CD4-positive, alpha-beta memory T cell (primary cell): Measurements from ENCODE around the gene ITGA6. TPM values are rescaled to one million over a fixed set of nuclear protein-coding genes. Genes with fewer than 3 reads are reported as not detected.

Experiments used
- CTCF ChIA-PET: fragments of 350-600 bp; sonication (Branson Sonifier 250); formaldehyde crosslinking; loops from one replicate; lab custom pipeline; 2021; ENCODE audit warnings: inconsistent platforms; ENCODE audit not compliant: partially characterized antibody; lab: Charles Lee
- POLR2A ChIA-PET: fragments of 350-600 bp; sonication (Branson Sonifier 250); formaldehyde crosslinking; loops from one replicate; lab custom pipeline; 2021; ENCODE audit not compliant: partially characterized antibody; lab: Charles Lee
- DNase-seq, 5 donors: peaks; one replicate each; pipeline versions ENCODE4 v3.0.0 to v3.0.0-alpha.2; 2020 to 2022; ENCODE audit warnings: mixed read lengths in 1 of 5
- H3K27ac ChIP-seq: one replicate; pipeline ENCODE4 v1.7.0; 2013; ENCODE audit warnings: low read depth, low read length
- H3K27me3 ChIP-seq: 2 replicates; pipeline ENCODE4 v1.7.0; 2013; ENCODE audit warnings: mild to moderate bottlenecking, low read length, moderate library complexity; ENCODE audit not compliant: insufficient read depth
- H3K36me3 ChIP-seq: 2 replicates; pipeline ENCODE4 v1.7.0; 2013; ENCODE audit warnings: mild to moderate bottlenecking, low read length, moderate library complexity; ENCODE audit not compliant: insufficient read depth
- H3K4me1 ChIP-seq: 2 replicates; pipeline ENCODE4 v1.7.0; 2013; ENCODE audit warnings: mild to moderate bottlenecking, low read length, moderate library complexity; ENCODE audit not compliant: insufficient read depth
- H3K4me3 ChIP-seq, 2 donors: one replicate each; pipeline ENCODE4 v1.7.0; 2013; ENCODE audit warnings: low read length in 2 of 2, mild to moderate bottlenecking in 1 of 2
- H3K9me3 ChIP-seq, 2 donors: one replicate each; pipeline ENCODE4 v1.7.0; 2013; ENCODE audit warnings: low read length in 2 of 2, control low read depth in 1 of 2; ENCODE audit not compliant: control insufficient read depth in 1 of 2
- H3K27ac Mint-ChIP-seq, 7 donors: one replicate each; pipeline ENCODE4 v1.8.0; 2020 to 2021; ENCODE audit warnings: mixed read lengths in 7 of 7, mild to moderate bottlenecking in 6 of 7, inconsistent platforms in 3 of 7, moderate library complexity in 3 of 7
- H3K27me3 Mint-ChIP-seq, 2 donors: one replicate each; pipeline ENCODE4 v1.8.0; 2020 to 2021; ENCODE audit warnings: mixed read lengths in 2 of 2
- H3K36me3 Mint-ChIP-seq, 2 donors: one replicate each; pipeline ENCODE4 v1.8.0; 2020 to 2021; ENCODE audit warnings: mixed read lengths in 2 of 2, inconsistent platforms in 1 of 2, mild to moderate bottlenecking in 1 of 2
- H3K4me1 Mint-ChIP-seq, 4 donors: one replicate each; pipeline ENCODE4 v1.8.0; 2020 to 2021; ENCODE audit warnings: mixed read lengths in 4 of 4, mild to moderate bottlenecking in 1 of 4
- H3K4me3 Mint-ChIP-seq, 8 donors: one replicate each; pipeline ENCODE4 v1.8.0; 2020 to 2021; ENCODE audit warnings: mixed read lengths in 8 of 8, mild to moderate bottlenecking in 7 of 8, moderate library complexity in 6 of 8, inconsistent platforms in 3 of 8
- H3K9me3 Mint-ChIP-seq, 8 donors: one replicate each; pipeline ENCODE4 v1.8.0; 2020 to 2021; ENCODE audit warnings: mixed read lengths in 8 of 8, mild to moderate bottlenecking in 5 of 8, inconsistent platforms in 3 of 8, moderate library complexity in 1 of 8
- intact Hi-C: fragments of 100-400 bp; cut with micrococcal nuclease; formaldehyde crosslinking; loops from one replicate; pipeline ENCODE4 v1.15.1; 2023
- polyA plus RNA-seq, 2 donors: library from polyadenylated mRNA; unstranded; fragments of 300-500 nt; fragmentation: Illumina TruSeq; gene quantifications; one replicate each; pipeline ENCODE4 v1.2.3, GENCODE V29; 2021
- total RNA-seq, 2 experiments: library from RNA; stranded (reverse); gene quantifications; one replicate each; pipeline ENCODE4 v1.2.3, GENCODE V29; 2021

ITGA6 gene
- total and polyA plus RNA-seq, 4 experiments from 2014 or later: 58.3 to 73.6 (median 66.5) TPM

DNA sequence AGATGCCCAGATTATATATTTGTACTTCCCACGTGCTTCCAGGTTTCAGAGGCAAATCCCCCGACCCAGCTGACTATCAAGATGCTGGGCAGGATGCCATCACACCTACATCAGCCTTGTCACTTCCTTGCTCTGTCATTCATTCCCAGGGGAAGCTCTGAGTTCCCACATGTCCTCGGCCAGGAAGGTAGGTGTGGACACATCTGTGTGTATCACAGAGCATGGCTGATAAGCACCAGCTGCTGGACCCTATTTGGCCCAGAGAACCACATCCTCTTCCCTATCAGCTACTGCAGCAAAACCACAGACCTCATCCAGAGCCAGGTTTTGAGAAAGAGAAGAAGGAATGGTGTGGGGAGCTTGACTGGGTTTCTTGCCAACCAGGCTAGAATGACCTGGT, 31.9 kb upstream of the ITGA6 start:
- H3K4me3 Mint-ChIP-seq: no peak overlapping the region
- H3K27me3 ChIP-seq: no peaks in the 10 kb centered on the region
- POLR2A ChIA-PET: interaction anchor here (1.0 kb wide), 1 partner anchor 32 kb away, joined by 5 read pairs; the partner anchor contains the start of gene ITGA6
- no peak overlapping the region for H3K27ac Mint-ChIP-seq
- H3K27ac ChIP-seq: no peak overlapping the region
- CTCF ChIA-PET: interaction anchor here (0.8 to 2.5 kb wide), 3 partner anchors 12 to 66 kb away, joined by 4 to 11 read pairs (median 5); no protein-coding TSS in a partner anchor
- H3K4me3 ChIP-seq: no peak overlapping the region
- intact Hi-C loops: no loop called here
- DNase-seq: no peak
- H3K36me3 ChIP-seq: no peaks in the 10 kb centered on the region
- no peaks in the 10 kb centered on the region for H3K9me3 ChIP-seq
- peaks cover 0 to 2% (median 0%) of the 10 kb centered on the region in 8 donors for H3K9me3 Mint-ChIP-seq
- no peaks in the 10 kb centered on the region for H3K36me3 Mint-ChIP-seq
- H3K27me3 Mint-ChIP-seq: peaks cover 0 to 1% of the 10 kb centered on the region in 2 donors
- H3K4me1 Mint-ChIP-seq: peaks cover 0 to 5% (median 1%) of the 10 kb centered on the region in 4 donors
- H3K4me1 ChIP-seq: no peaks in the 10 kb centered on the region

DNA sequence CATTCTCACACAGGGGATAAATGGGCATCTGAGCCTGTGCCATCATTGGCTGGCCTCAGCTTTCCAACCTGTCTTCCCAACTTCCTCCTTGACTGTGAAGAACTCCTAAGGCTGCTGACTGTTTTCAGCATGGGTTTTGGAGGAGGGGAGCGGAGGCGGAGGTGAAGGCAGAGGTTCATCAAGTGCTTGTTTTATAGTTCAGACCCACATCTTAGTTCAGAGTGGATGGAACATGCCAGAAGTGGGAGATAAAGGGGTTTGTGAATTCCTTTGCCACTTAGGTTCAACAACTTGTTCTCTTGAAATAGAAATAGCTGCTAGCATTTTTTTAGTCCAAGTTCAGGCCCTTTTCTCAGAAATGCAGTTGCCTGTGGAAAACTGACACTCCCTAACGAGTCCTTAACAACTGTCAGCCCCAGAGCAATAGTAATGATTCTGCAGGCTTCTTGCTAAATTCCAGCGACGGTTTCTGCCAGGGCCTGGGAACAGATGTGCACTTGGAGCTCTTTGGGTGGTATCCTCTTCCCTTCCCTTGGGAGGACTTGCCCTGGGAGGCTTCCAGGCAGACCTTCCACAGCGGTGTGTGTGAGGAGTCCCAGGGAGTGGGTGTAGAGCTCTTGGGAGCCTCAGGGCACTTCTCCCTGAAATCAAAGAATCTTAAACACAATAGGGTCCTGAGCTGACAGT, 30.1 kb upstream of the ITGA6 start:
- Histone ChIP-seq H3K9me3 (no peaks in the 10 kb centered on the region), H3K27me3 (no peaks in the 10 kb centered on the region), H3K4me1 (no peaks in the 10 kb centered on the region), H3K4me3 (no peak overlapping the region), H3K36me3 (no peaks in the 10 kb centered on the region), H3K27ac (no peak overlapping the region)
- Mint-ChIP-seq H3K27ac (no peak overlapping the region), H3K9me3 (peaks cover 0 to 2% (median 0%) of the 10 kb centered on the region in 8 donors), H3K36me3 (no peaks in the 10 kb centered on the region), H3K4me1 (peaks cover 0 to 5% (median 1%) of the 10 kb centered on the region in 4 donors), H3K4me3 (no peak overlapping the region), H3K27me3 (peaks cover 0 to 1% of the 10 kb centered on the region in 2 donors)
- no peak for DNase-seq
- POLR2A ChIA-PET: no interaction called here
- intact Hi-C loops: no loop called here
- CTCF ChIA-PET: interaction anchor here (1.1 to 2.5 kb wide), 3 partner anchors 10 to 64 kb away, joined by 3 to 11 read pairs (median 5); no protein-coding TSS in a partner anchor

DNA sequence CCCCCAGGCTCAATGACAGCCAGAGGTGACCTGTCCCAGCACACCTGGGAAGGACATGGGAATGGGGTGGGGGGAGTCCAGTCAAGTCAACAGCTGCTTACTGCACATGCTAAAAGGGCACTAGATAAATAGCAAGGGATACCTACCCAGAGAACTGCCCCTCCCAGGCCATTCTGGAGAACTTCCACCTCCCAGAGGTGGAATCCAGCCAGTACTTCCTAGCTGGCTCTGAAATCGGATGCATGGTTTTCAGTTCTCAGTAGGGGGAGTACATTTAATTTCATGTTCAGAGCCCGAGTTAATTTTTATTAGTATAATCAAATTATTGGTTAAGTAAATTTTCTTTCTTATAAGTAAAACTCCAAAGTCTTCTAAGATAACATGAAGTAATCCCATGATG, 28.9 kb upstream of the ITGA6 start:
- ChIA-PET POLR2A (no interaction called here), CTCF (no interaction called here)
- H3K9me3 Mint-ChIP-seq: no peaks in the 10 kb centered on the region
- no peaks in the 10 kb centered on the region for H3K27me3 ChIP-seq
- intact Hi-C loops: no loop called here
- peaks cover 0 to 1% of the 10 kb centered on the region in 2 donors for H3K27me3 Mint-ChIP-seq
- H3K4me1 ChIP-seq: no peaks in the 10 kb centered on the region
- H3K36me3 Mint-ChIP-seq: no peaks in the 10 kb centered on the region
- no peak overlapping the region for H3K27ac ChIP-seq
- no peaks in the 10 kb centered on the region for H3K9me3 ChIP-seq
- no peak overlapping the region for H3K4me3 Mint-ChIP-seq
- no peak overlapping the region for H3K4me3 ChIP-seq
- no peak overlapping the region for H3K27ac Mint-ChIP-seq
- DNase-seq: no peak
- peaks cover 0 to 5% (median 1%) of the 10 kb centered on the region in 4 donors for H3K4me1 Mint-ChIP-seq
- no peaks in the 10 kb centered on the region for H3K36me3 ChIP-seq

DNA sequence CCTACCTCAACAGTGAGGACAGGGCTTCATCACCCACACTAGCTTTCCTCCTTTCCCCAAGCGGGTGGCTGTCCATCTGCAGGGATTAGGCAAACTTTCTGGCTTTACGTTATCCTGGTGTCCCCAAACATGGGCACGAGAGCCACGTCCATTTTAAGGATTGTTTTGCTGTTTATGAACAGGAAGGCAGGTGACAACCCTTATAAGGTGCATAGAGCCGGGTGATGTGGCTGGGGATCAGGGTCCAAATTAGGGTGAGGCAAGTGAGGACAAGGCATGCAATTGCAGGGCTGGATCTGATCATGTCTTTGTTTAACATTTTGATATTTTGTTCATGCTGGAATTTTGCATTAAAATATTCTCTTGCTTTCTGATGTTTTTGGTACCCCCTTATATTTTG, 27.6 kb upstream of the ITGA6 start:
- ChIA-PET POLR2A (no interaction called here), CTCF (no interaction called here)
- Mint-ChIP-seq H3K27ac (no peak overlapping the region), H3K36me3 (no peaks in the 10 kb centered on the region), H3K9me3 (no peaks in the 10 kb centered on the region), H3K4me3 (no peak overlapping the region), H3K27me3 (peaks cover 0 to 1% of the 10 kb centered on the region in 2 donors), H3K4me1 (peaks cover 0 to 5% (median 1%) of the 10 kb centered on the region in 4 donors)
- Histone ChIP-seq H3K9me3 (no peaks in the 10 kb centered on the region), H3K4me3 (no peak overlapping the region), H3K27ac (no peak overlapping the region), H3K4me1 (no peaks in the 10 kb centered on the region), H3K27me3 (no peaks in the 10 kb centered on the region), H3K36me3 (no peaks in the 10 kb centered on the region)
- intact Hi-C loops: no loop called here
- DNase-seq: no peak

DNA sequence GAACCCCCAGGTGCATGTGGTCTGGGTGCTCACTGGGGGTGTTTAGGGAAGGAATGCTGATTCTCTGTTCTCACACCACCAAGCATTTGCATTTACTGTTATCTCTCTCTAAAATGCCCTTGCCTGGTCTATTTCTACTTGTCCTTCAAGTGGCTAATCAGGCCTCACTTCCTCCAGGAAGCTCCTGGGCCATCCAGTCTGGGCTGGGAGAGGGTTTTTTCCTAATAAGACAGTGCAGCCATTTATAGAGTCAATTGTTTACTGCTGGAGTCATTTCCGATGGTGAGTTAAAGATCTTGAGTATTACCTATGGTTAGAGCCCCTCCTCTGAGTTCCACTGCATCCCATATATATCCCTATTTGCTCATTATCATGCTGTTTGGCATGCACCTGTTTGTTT, 25.2 kb upstream of the ITGA6 start:
- H3K4me3 ChIP-seq: no peak overlapping the region
- no peaks in the 10 kb centered on the region for H3K36me3 ChIP-seq
- no peaks in the 10 kb centered on the region for H3K4me1 Mint-ChIP-seq
- DNase-seq: no peak
- no peak overlapping the region for H3K27ac ChIP-seq
- H3K36me3 Mint-ChIP-seq: no peaks in the 10 kb centered on the region
- peaks cover 0 to 5% (median 0%) of the 10 kb centered on the region in 8 donors for H3K9me3 Mint-ChIP-seq
- peaks cover 1 to 2% of the 10 kb centered on the region in 2 donors for H3K27me3 Mint-ChIP-seq
- no peaks in the 10 kb centered on the region for H3K9me3 ChIP-seq
- no peaks in the 10 kb centered on the region for H3K27me3 ChIP-seq
- no peaks in the 10 kb centered on the region for H3K4me1 ChIP-seq
- ChIA-PET POLR2A (no interaction called here), CTCF (no interaction called here)
- no peak overlapping the region for H3K4me3 Mint-ChIP-seq
- H3K27ac Mint-ChIP-seq: no peak overlapping the region
- intact Hi-C loops: no loop called here

DNA sequence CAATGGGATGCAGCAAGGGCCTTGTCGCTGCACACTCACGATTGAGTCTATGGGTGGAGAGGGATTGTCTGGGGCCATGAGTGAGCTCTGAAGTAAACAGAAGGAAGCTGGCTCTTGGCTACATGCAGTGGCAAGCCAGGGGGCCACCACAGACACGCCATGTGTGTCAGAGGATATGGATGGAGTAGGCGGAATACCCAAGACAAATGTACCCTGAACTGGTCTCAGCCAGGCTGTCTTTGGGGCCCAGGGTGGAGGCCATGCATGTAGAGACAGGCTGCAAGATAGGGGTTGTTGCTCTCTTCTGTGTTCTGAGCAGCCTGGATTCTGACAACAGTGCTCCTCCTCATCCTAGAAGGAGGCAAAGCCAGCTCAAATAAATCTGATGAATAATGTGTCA, 24.0 kb upstream of the ITGA6 start:
- H3K27me3 Mint-ChIP-seq: peaks cover 1 to 2% of the 10 kb centered on the region in 2 donors
- ChIA-PET POLR2A (no interaction called here), CTCF (interaction anchor here (1.1 kb wide), 1 partner anchor 19 kb away, joined by 3 read pairs; no protein-coding TSS in a partner anchor)
- H3K4me1 Mint-ChIP-seq: no peaks in the 10 kb centered on the region
- intact Hi-C loops: no loop called here
- no peak overlapping the region for H3K4me3 Mint-ChIP-seq
- H3K27ac Mint-ChIP-seq: no peak overlapping the region
- Histone ChIP-seq H3K27me3 (no peaks in the 10 kb centered on the region), H3K36me3 (no peaks in the 10 kb centered on the region), H3K4me3 (no peak overlapping the region), H3K9me3 (no peaks in the 10 kb centered on the region), H3K4me1 (no peaks in the 10 kb centered on the region), H3K27ac (no peak overlapping the region)
- peaks cover 0 to 5% (median 0%) of the 10 kb centered on the region in 8 donors for H3K9me3 Mint-ChIP-seq
- H3K36me3 Mint-ChIP-seq: no peaks in the 10 kb centered on the region
- DNase-seq: no peak

DNA sequence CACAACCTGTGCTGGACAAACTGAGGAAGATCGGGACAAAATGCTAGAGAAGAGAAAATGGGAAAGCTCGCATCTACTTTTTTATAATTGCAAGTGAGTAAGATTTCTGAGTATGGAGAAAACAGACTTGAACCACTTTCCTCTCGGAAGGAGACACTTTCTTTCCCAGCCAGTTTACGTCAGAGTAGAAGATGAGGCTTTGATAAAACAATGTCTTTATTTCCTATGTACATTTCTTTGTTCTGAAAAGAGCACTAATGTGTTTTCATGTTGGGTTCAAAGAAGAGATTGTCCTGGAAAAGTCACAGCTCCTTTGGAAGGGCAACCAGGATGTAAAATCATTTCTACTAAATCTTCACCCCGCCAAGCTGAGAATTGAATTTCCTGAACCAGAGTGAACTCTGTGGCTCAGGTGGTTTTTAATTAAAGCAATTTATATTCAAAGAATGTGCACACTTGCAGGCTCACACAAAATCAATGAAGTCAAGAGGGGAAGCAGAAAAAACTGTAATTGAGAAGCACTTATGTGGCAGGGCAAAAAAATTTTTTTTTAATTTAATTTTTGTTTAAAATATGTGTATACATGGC, 23.4 kb upstream of the ITGA6 start:
- no peaks in the 10 kb centered on the region for H3K4me1 ChIP-seq
- no peaks in the 10 kb centered on the region for H3K27me3 ChIP-seq
- Mint-ChIP-seq H3K27ac (no peak overlapping the region), H3K36me3 (no peaks in the 10 kb centered on the region), H3K27me3 (peaks cover 2% of the 10 kb centered on the region in 2 donors), H3K4me3 (no peak overlapping the region), H3K4me1 (no peaks in the 10 kb centered on the region), H3K9me3 (peaks cover 0 to 5% (median 0%) of the 10 kb centered on the region in 8 donors)
- intact Hi-C loops: no loop called here
- no peaks in the 10 kb centered on the region for H3K9me3 ChIP-seq
- DNase-seq: no peak
- no peaks in the 10 kb centered on the region for H3K36me3 ChIP-seq
- POLR2A ChIA-PET: no interaction called here
- CTCF ChIA-PET: interaction anchor here (1.1 kb wide), 1 partner anchor 19 kb away, joined by 3 read pairs; no protein-coding TSS in a partner anchor
- no peak overlapping the region for H3K27ac ChIP-seq
- no peak overlapping the region for H3K4me3 ChIP-seq
